A673 (cell line): Measurements from ENCODE around the gene HPCAL4. TPM values are rescaled to one million over a fixed set of nuclear protein-coding genes. Genes with fewer than 3 reads are reported as not detected.

Source experiments
- BruUV-seq: library from RNA; stranded (reverse); fragments of 400-500 nt; replicated peaks from 2 replicates; lab custom pipeline; 2021; lab: Mats Ljungman, UMichigan
- CTCF ChIA-PET: fragments of 300-600 bp; sonication (Branson Sonifier 250); formaldehyde crosslinking; loops from one replicate; lab custom pipeline; 2022; ENCODE audit warnings: antibody characterized with exemption; lab: Charles Lee
- POLR2A ChIA-PET: fragments of 300-600 bp; sonication (Branson Sonifier 250); formaldehyde crosslinking; loops from one replicate; lab custom pipeline; 2022; ENCODE audit warnings: antibody characterized with exemption; ENCODE audit not compliant: low non-redundant PET; lab: Charles Lee
- DNase-seq: peaks from one replicate; pipeline ENCODE4 v3.0.0-alpha.2; 2015; ENCODE audit warnings: low spot score
- H3K27ac ChIP-seq: fragments of 200-600 bp; sonication (generic); 2 replicates; pipeline ENCODE4 v1.5.1; 2016; ENCODE audit warnings: mixed run types, low read depth, mild to moderate bottlenecking, mixed read lengths, antibody characterized with exemption, low read length; ENCODE audit not compliant: poor library complexity, severe bottlenecking
- H3K27me3 ChIP-seq: fragments of 200-600 bp; sonication (generic); replicated peaks from 2 replicates; pipeline ENCODE4 v1.6.1; 2017; ENCODE audit warnings: mixed run types, low read depth, mild to moderate bottlenecking, mixed read lengths, antibody characterized with exemption, low read length; ENCODE audit not compliant: insufficient read depth, poor library complexity
- H3K36me3 ChIP-seq: fragments of 200-600 bp; sonication (generic); 2 replicates; pipeline ENCODE4 v1.6.1; 2016; ENCODE audit warnings: mixed run types, mild to moderate bottlenecking, mixed read lengths, antibody characterized with exemption, low read length; ENCODE audit not compliant: insufficient read depth, poor library complexity, severe bottlenecking
- H3K4me1 ChIP-seq: fragments of 200-600 bp; sonication (generic); 2 replicates; pipeline ENCODE4 v1.6.1; 2017; ENCODE audit warnings: mixed run types, mild to moderate bottlenecking, mixed read lengths, antibody characterized with exemption, low read length; ENCODE audit not compliant: insufficient read depth, poor library complexity, severe bottlenecking
- H3K4me3 ChIP-seq: fragments of 200-600 bp; sonication (generic); 2 replicates; pipeline ENCODE4 v1.5.1; 2016; ENCODE audit warnings: low read depth, mixed run types, mild to moderate bottlenecking, mixed read lengths, low read length; ENCODE audit not compliant: poor library complexity, severe bottlenecking
- H3K9me3 ChIP-seq: fragments of 200-600 bp; sonication (generic); 2 replicates; pipeline ENCODE4 v1.6.1; 2016; ENCODE audit warnings: mixed run types, low read depth, mild to moderate bottlenecking, mixed read lengths, antibody characterized with exemption, low read length; ENCODE audit not compliant: poor library complexity, severe bottlenecking
- EZH2 ChIP-seq: fragments of 200-600 bp; sonication (generic); IDR thresholded peaks from 2 replicates; pipeline ENCODE4 v1.6.1; 2017; ENCODE audit warnings: borderline replicate concordance, low read depth, mild to moderate bottlenecking, mixed read lengths, antibody characterized with exemption, low read length; ENCODE audit not compliant: poor library complexity, severe bottlenecking
- intact Hi-C: fragments of 100-400 bp; cut with micrococcal nuclease; formaldehyde crosslinking; loops from one replicate; pipeline ENCODE4 v1.10.0; 2022; ENCODE audit not compliant: unreplicated experiment
- total RNA-seq: library from RNA; stranded (reverse); gene quantifications from 2 replicates; pipeline ENCODE4 v1.2.3, GENCODE V29; 2021
- TF ChIP-seq, protein P1 (sequence below): fragments of 300-800, 200-600 bp; sonication (generic); conservative IDR thresholded peaks from 2 replicates; pipeline ENCODE4 v1.5.1; 2017; ENCODE audit warnings: low read depth, mild to moderate bottlenecking, antibody characterized with exemption, low read length, moderate library complexity, mixed read lengths

Gene HPCAL4
- total RNA-seq, 1 experiment from 2014 or later, result not detected

DNA sequence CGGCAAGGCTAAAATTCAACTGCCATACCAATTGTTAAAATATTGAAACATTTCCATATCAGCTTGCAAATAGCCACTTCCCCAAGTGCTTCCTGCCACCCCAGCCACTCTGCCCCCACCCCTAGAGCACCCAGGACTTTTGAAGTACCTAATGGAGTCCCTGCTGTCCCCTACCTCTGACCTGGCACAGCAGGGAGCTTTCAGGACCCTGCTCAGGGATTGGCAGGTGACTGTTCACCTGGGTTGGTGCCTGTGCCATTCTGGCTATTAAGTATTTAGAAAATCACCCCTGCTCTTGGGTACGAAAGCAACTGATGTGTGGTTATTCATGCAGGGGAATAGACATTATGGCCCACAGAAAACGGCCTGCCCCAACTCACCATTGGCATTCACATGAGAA lies 9.1 kb upstream of the HPCAL4 start:
- no peak overlapping the region for H3K4me3 ChIP-seq
- CTCF ChIA-PET, result no interaction called here
- H3K27ac ChIP-seq, result no peak overlapping the region
- no TSS peak for BruUV-seq
- peaks cover 11% of the 10 kb centered on the region for H3K4me1 ChIP-seq
- TF ChIP-seq, protein P1, sequence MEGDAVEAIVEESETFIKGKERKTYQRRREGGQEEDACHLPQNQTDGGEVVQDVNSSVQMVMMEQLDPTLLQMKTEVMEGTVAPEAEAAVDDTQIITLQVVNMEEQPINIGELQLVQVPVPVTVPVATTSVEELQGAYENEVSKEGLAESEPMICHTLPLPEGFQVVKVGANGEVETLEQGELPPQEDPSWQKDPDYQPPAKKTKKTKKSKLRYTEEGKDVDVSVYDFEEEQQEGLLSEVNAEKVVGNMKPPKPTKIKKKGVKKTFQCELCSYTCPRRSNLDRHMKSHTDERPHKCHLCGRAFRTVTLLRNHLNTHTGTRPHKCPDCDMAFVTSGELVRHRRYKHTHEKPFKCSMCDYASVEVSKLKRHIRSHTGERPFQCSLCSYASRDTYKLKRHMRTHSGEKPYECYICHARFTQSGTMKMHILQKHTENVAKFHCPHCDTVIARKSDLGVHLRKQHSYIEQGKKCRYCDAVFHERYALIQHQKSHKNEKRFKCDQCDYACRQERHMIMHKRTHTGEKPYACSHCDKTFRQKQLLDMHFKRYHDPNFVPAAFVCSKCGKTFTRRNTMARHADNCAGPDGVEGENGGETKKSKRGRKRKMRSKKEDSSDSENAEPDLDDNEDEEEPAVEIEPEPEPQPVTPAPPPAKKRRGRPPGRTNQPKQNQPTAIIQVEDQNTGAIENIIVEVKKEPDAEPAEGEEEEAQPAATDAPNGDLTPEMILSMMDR, result no peak
- TF ChIP-seq EZH2, result no peak
- POLR2A ChIA-PET, result no interaction called here
- H3K27me3 ChIP-seq, result peaks cover 17% of the 10 kb centered on the region
- intact Hi-C loops, result no loop called here
- no peaks in the 10 kb centered on the region for H3K36me3 ChIP-seq
- H3K9me3 ChIP-seq, result no peaks in the 10 kb centered on the region
- no peak for DNase-seq

DNA sequence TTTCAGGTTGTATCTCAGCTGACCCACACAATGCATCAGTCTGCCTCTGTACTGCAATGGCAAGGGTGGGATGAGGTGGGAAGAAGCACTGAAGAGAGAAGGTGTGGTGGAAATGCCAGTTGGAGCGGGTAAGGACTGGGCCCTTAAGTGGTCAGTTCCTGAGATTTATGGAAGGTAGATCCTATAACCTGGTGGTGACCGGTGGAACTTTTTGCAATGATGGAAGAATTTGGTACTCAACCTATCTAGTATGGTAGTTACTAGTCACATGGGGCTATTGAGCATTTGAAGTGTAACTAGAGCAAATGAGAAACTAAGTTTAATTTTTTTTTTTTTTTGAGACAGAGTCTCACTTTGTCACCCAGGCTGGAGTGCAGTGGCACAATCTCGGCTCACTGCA lies 8.2 kb upstream of the HPCAL4 start:
- TF ChIP-seq, protein P1, result no peak
- TF ChIP-seq EZH2, result no peak
- no peak overlapping the region for H3K4me3 ChIP-seq
- peaks cover 26% of the 10 kb centered on the region for H3K27me3 ChIP-seq
- no peak overlapping the region for H3K27ac ChIP-seq
- no peak for DNase-seq
- CTCF ChIA-PET, result no interaction called here
- POLR2A ChIA-PET, result no interaction called here
- intact Hi-C loops, result no loop called here
- H3K4me1 ChIP-seq, result peaks cover 11% of the 10 kb centered on the region
- no TSS peak for BruUV-seq
- H3K36me3 ChIP-seq, result no peaks in the 10 kb centered on the region
- H3K9me3 ChIP-seq, result no peaks in the 10 kb centered on the region

GRCh38 chr1:39698568-39698967 lies 7.3 kb upstream of the HPCAL4 start:
- H3K4me1 ChIP-seq, result peaks cover 11% of the 10 kb centered on the region
- no peaks in the 10 kb centered on the region for H3K36me3 ChIP-seq
- no peaks in the 10 kb centered on the region for H3K9me3 ChIP-seq
- H3K27me3 ChIP-seq, result peaks cover 34% of the 10 kb centered on the region
- ChIA-PET CTCF (no interaction called here), POLR2A (interaction anchor here (0.6 kb wide), 1 partner anchor 11 kb away, joined by 3 read pairs; no protein-coding TSS in a partner anchor)
- TF ChIP-seq, protein P1, result no peak
- no peak for TF ChIP-seq EZH2
- DNase-seq, result no peak
- intact Hi-C loops, result no loop called here
- H3K4me3 ChIP-seq, result no peak overlapping the region
- H3K27ac ChIP-seq, result no peak overlapping the region
- BruUV-seq, result no TSS peak
